ENCODE results near the gene VSIG10. TPM values are rescaled to one million over a fixed set of nuclear protein-coding genes. Genes with fewer than 3 reads are reported as not detected.
A peak's percentile ranks its signal among the peaks of the same experiment; 100 is the strongest.

VSIG10 gene
- total and polyA plus RNA-seq, 2 of the 13 experiments (the other 11 are each of a cell fraction or from before 2014, with no cell fraction given) = 25.6 to 42.5 TPM

DNA sequence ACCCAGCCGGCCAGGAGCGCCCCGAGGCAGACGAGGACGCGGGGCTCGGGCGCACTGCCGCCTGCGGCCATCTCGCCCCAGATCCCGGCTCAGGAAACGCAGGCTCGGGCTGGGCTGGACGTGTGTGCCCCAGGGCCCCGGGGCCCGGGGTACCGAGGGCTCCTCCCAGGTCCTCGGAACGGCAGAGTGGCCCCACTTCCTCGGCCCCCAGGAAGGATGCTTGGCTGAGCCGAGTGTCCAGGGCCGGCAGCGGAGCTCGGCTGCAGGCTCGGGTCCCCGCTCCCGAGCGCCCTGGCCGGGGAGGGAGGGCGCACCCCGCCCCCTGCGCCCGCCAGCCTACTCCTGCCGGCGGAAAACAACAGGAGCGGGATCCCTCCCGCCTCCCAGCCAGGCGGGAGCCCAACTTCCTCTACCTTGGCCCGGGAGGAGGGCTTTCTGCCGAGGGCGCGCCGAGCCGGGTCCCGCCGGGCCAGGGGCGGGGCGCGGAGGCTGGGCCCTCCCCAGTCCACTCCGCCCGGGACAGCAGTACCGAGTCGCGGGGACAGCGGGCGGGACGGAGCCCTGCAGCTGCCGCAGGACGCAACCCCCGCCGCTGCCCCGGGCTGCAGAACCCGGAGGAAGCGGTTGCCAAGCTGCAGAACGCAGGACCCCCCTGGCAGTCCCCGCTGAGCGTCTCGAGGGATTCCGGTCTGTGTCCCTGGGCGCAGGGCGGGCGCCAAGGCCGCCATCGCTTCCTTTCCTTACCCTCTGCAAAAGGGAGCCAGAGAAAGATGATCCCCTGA lies at the start of gene VSIG10 (continued):
- peak; percentile 31; the same call in 1 of the 2 replicates for TF ChIP-seq ZNF441 (CRISPR knock-in tag; IDR thresholded peaks at IDR 0.05; ENCODE audit: borderline replicate concordance)
- TF ChIP-seq ZNF101 (CRISPR knock-in tag; IDR thresholded peaks at IDR 0.05; ENCODE audit: borderline replicate concordance, low read depth) = no peak
- no peak for TF ChIP-seq HES4 (CRISPR knock-in tag; IDR thresholded peaks at IDR 0.05; ENCODE audit: borderline replicate concordance)
- no peak for TF ChIP-seq MEF2D (CRISPR knock-in tag; IDR thresholded peaks at IDR 0.05)
- TF ChIP-seq, protein P1, sequence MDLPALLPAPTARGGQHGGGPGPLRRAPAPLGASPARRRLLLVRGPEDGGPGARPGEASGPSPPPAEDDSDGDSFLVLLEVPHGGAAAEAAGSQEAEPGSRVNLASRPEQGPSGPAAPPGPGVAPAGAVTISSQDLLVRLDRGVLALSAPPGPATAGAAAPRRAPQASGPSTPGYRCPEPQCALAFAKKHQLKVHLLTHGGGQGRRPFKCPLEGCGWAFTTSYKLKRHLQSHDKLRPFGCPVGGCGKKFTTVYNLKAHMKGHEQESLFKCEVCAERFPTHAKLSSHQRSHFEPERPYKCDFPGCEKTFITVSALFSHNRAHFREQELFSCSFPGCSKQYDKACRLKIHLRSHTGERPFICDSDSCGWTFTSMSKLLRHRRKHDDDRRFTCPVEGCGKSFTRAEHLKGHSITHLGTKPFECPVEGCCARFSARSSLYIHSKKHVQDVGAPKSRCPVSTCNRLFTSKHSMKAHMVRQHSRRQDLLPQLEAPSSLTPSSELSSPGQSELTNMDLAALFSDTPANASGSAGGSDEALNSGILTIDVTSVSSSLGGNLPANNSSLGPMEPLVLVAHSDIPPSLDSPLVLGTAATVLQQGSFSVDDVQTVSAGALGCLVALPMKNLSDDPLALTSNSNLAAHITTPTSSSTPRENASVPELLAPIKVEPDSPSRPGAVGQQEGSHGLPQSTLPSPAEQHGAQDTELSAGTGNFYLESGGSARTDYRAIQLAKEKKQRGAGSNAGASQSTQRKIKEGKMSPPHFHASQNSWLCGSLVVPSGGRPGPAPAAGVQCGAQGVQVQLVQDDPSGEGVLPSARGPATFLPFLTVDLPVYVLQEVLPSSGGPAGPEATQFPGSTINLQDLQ (CRISPR knock-in tag; IDR thresholded peaks at IDR 0.05) = peak; percentile 28; the same call in 1 of the 2 replicates
- TF ChIP-seq ZNF777 (CRISPR knock-in tag; IDR thresholded peaks at IDR 0.05) = peak; percentile 74; the same call in 1 of the 2 replicates
- TF ChIP-seq ZNF556 (CRISPR knock-in tag; IDR thresholded peaks at IDR 0.05; ENCODE audit: borderline replicate concordance) = no peak
- TF ChIP-seq NRL (CRISPR knock-in tag; IDR thresholded peaks at IDR 0.05; ENCODE audit: borderline replicate concordance) = no peak
- no peak for TF ChIP-seq FOSL1 (CRISPR knock-in tag; IDR thresholded peaks at IDR 0.05; ENCODE audit: borderline replicate concordance)
- no peak for TF ChIP-seq JUNB (CRISPR knock-in tag; IDR thresholded peaks at IDR 0.05; ENCODE audit: borderline replicate concordance)
- TF ChIP-seq HOXA9 (CRISPR knock-in tag; IDR thresholded peaks at IDR 0.05; ENCODE audit: borderline replicate concordance) = no peak
- TF ChIP-seq RFXANK (CRISPR knock-in tag; IDR thresholded peaks at IDR 0.05) = no peak
- TF ChIP-seq MAFK (conservative IDR thresholded peaks at IDR 0.05 in 1 of 2, IDR thresholded peaks at IDR 0.05 in 1 of 2; ENCODE audit: low read length in 2 of 2) = no peak
- TF ChIP-seq ZNF496 (CRISPR knock-in tag; IDR thresholded peaks at IDR 0.05; ENCODE audit: insufficient replicate concordance) = no peak
- TF ChIP-seq, protein P2, sequence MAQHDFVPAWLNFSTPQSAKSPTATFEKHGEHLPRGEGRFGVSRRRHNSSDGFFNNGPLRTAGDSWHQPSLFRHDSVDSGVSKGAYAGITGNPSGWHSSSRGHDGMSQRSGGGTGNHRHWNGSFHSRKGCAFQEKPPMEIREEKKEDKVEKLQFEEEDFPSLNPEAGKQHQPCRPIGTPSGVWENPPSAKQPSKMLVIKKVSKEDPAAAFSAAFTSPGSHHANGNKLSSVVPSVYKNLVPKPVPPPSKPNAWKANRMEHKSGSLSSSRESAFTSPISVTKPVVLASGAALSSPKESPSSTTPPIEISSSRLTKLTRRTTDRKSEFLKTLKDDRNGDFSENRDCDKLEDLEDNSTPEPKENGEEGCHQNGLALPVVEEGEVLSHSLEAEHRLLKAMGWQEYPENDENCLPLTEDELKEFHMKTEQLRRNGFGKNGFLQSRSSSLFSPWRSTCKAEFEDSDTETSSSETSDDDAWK (CRISPR knock-in tag; IDR thresholded peaks at IDR 0.05) = no peak
- TF ChIP-seq TBL1XR1 (IDR thresholded peaks at IDR 0.05; ENCODE audit: borderline replicate concordance, low read length, partially characterized antibody) = no peak
- TF ChIP-seq, protein P3, sequence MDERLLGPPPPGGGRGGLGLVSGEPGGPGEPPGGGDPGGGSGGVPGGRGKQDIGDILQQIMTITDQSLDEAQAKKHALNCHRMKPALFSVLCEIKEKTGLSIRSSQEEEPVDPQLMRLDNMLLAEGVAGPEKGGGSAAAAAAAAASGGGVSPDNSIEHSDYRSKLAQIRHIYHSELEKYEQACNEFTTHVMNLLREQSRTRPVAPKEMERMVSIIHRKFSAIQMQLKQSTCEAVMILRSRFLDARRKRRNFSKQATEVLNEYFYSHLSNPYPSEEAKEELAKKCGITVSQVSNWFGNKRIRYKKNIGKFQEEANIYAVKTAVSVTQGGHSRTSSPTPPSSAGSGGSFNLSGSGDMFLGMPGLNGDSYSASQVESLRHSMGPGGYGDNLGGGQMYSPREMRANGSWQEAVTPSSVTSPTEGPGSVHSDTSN (CRISPR knock-in tag; IDR thresholded peaks at IDR 0.05) = no peak
- TF ChIP-seq JUN (CRISPR knock-in tag; IDR thresholded peaks at IDR 0.05) = no peak
- 0 out of 3 replicates have a peak, but pooled peaks have one; percentile 39 for TF ChIP-seq MXI1 (IDR thresholded peaks at IDR 0.05; ENCODE audit: borderline replicate concordance, low read depth, low read length)
- TF ChIP-seq ZNF703 (CRISPR knock-in tag; IDR thresholded peaks at IDR 0.05; ENCODE audit: borderline replicate concordance) = no peak
- TF ChIP-seq, protein P4, sequence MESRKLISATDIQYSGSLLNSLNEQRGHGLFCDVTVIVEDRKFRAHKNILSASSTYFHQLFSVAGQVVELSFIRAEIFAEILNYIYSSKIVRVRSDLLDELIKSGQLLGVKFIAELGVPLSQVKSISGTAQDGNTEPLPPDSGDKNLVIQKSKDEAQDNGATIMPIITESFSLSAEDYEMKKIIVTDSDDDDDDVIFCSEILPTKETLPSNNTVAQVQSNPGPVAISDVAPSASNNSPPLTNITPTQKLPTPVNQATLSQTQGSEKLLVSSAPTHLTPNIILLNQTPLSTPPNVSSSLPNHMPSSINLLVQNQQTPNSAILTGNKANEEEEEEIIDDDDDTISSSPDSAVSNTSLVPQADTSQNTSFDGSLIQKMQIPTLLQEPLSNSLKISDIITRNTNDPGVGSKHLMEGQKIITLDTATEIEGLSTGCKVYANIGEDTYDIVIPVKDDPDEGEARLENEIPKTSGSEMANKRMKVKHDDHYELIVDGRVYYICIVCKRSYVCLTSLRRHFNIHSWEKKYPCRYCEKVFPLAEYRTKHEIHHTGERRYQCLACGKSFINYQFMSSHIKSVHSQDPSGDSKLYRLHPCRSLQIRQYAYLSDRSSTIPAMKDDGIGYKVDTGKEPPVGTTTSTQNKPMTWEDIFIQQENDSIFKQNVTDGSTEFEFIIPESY (CRISPR knock-in tag; IDR thresholded peaks at IDR 0.05) = no peak
